AG04450 (cell line): ENCODE data around the gene PNRC2. TPM values are rescaled to one million over a fixed set of nuclear protein-coding genes. Genes with fewer than 3 reads are reported as not detected.

Experiments used
- CTCF ChIA-PET: fragments of 300-600, 350-600 bp; formaldehyde crosslinking; extraction: SDS; loops from one replicate; lab custom pipeline; 2022; ENCODE audit warnings: antibody characterized with exemption, inconsistent platforms; lab: Charles Lee
- POLR2A ChIA-PET: fragments of 350-600 bp; formaldehyde crosslinking; extraction: SDS; loops from one replicate; lab custom pipeline; 2021; ENCODE audit warnings: antibody characterized with exemption, inconsistent platforms; lab: Yijun Ruan, JAX
- DNase-seq: peaks from one replicate; pipeline ENCODE4 v3.0.0-alpha.2; 2011; ENCODE audit warnings: low read depth, low spot score
- H3K27ac ChIP-seq: one replicate; pipeline ENCODE4 v1.5.1; 2012; ENCODE audit warnings: low read depth, low read length, control low read depth
- H3K27me3 ChIP-seq: one replicate; pipeline ENCODE4 v1.6.0; 2012; ENCODE audit warnings: low read length; ENCODE audit not compliant: control insufficient read depth, insufficient read depth
- H3K4me3 ChIP-seq: 2 replicates; pipeline ENCODE4 v1.5.1; 2011; ENCODE audit warnings: mild to moderate bottlenecking, low read depth, low read length, control low read depth
- H3K9me3 ChIP-seq: 2 replicates; pipeline ENCODE4 v1.5.1; 2012; ENCODE audit warnings: low read length; ENCODE audit not compliant: control insufficient read depth, insufficient read depth
- polyA plus RNA-seq: library from polyadenylated mRNA; depleted of rRNA; stranded (reverse); fragments of >200 nt; gene quantifications from 2 replicates; pipeline ENCODE4 v1.2.3, GENCODE V29; 2011
- TF ChIP-seq, protein P1 (sequence below): IDR thresholded peaks from 2 replicates; pipeline ENCODE4 v1.5.1; 2011; ENCODE audit warnings: low read depth, low read length, control low read depth, inconsistent platforms

The PNRC2 gene
- polyA plus RNA-seq, 1 experiment: 96.0 TPM

DNA sequence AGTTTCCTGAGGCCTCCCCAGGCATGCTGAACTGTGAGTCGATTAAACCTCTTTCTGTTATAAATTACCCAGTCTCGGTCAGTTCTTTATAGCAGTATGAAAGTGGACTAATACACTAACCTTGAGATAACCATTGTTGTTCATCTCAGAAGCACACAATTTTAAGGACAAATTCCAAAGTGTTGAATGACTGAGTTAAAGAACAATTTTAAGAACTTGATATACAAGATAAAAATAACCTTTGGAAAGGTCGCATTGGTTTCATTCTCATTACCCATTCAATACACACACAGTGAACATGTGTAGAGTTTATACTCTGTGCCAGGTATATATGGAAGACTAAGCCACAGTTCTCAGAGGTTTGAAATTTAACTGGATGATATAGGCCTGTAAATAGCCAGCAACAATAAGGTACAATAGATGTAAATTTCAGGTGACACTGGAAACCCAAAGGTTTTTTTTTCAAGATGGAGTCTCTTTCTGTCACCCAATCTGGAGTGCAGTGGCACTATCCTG lies 39.6 kb downstream of the PNRC2 start:
- Histone ChIP-seq H3K27me3 (no peaks in the 10 kb centered on the region), H3K4me3 (no peak overlapping the region), H3K27ac (no peak overlapping the region), H3K9me3 (no peaks in the 10 kb centered on the region)
- ChIA-PET POLR2A (no interaction called here), CTCF (no interaction called here)
- no peak for DNase-seq
- TF ChIP-seq, protein P1, sequence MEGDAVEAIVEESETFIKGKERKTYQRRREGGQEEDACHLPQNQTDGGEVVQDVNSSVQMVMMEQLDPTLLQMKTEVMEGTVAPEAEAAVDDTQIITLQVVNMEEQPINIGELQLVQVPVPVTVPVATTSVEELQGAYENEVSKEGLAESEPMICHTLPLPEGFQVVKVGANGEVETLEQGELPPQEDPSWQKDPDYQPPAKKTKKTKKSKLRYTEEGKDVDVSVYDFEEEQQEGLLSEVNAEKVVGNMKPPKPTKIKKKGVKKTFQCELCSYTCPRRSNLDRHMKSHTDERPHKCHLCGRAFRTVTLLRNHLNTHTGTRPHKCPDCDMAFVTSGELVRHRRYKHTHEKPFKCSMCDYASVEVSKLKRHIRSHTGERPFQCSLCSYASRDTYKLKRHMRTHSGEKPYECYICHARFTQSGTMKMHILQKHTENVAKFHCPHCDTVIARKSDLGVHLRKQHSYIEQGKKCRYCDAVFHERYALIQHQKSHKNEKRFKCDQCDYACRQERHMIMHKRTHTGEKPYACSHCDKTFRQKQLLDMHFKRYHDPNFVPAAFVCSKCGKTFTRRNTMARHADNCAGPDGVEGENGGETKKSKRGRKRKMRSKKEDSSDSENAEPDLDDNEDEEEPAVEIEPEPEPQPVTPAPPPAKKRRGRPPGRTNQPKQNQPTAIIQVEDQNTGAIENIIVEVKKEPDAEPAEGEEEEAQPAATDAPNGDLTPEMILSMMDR: no peak

DNA sequence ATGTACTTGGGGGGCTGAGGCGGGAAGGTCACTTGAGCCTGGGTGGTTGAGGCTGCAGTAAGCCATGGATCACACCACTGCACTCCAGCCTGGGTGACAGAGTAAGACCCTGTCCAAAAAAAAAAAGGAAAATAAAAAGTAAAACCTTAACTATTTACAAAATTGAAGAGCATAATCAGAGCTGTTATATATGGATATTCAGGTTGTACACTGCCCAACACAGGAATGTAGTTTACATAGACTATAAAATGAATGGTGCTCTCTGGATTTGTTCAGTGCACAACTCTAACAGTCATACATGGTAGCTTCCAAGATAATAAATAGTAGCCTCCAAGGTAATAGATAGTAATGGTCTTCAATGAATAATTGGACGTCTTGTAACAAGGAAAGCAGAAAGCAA lies 43.1 kb downstream of the PNRC2 start:
- Histone ChIP-seq H3K27me3 (no peaks in the 10 kb centered on the region), H3K27ac (no peak overlapping the region), H3K4me3 (no peak overlapping the region), H3K9me3 (no peaks in the 10 kb centered on the region)
- ChIA-PET CTCF (interaction anchor here (1.6 kb wide), 1 partner anchor 25 kb away, joined by 5 read pairs; no protein-coding TSS in a partner anchor), POLR2A (interaction anchor here (1.1 to 1.2 kb wide), 2 partner anchors 16 to 22 kb away, joined by 6 read pairs; partner anchors contain the start of gene SRSF10)
- TF ChIP-seq, protein P1: no peak
- DNase-seq: no peak

DNA sequence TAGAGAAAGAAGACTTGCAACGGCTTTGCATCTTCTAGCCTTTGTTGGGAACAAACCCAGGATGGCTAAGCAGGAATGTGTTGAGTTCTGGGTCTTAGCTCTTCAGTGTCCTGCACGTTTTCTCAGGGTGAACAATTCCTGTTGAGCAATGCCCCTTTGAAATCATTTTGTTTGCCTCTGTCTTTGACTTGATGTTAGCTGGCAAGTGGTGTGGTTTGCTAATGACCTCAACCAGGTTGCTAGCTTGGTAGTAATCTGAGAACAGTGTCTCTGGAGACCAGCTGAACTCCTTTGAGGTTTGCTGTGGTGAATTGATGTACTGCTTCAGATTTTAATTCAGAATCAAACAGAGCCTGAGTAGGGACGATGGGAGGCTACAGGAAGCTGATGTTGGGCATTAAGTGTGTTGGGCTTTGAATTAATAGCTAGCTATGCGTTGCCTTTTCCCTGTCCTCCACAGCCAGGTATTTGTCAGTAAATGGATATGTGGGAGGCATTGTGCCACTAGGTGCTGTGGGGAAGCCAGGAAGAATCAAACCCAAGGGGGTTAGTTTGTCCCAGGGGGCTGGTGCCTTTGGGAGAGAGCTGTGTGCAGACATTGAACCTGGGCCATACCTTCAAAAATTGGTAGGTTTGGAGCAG lies 43.8 kb downstream of the PNRC2 start:
- CTCF ChIA-PET: interaction anchor here (0.6 to 1.6 kb wide), 3 partner anchors 21 to 147 kb away, joined by 3 to 5 read pairs (median 5); no protein-coding TSS in a partner anchor

DNA sequence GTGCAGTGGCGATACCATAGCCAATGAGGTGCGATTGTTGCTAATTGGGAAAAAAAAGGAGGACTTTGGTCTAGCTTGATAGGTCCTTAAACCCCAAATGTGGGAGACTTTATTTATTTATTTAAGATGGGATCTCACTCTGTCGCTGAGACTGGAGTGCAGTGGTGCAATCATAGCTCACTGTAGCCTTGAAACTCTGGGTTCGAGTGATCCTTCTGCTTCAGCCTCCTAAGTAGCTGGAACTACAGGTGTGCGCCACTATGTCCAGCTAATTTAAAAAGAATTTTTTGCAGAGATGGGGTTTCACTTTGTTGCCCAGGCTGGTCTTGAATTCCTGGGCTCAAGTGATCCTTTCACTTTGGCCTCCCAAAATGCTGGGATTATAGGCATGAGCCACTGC lies 44.5 kb downstream of the PNRC2 start:
- Histone ChIP-seq H3K4me3 (no peak overlapping the region), H3K9me3 (no peaks in the 10 kb centered on the region), H3K27me3 (no peaks in the 10 kb centered on the region), H3K27ac (no peak overlapping the region)
- POLR2A ChIA-PET: interaction anchor here (1.2 kb wide), 1 partner anchor 15 kb away, joined by 6 read pairs; no protein-coding TSS in a partner anchor
- CTCF ChIA-PET: interaction anchor here (0.6 to 1.6 kb wide), 3 partner anchors 22 to 146 kb away, joined by 3 to 5 read pairs (median 5); no protein-coding TSS in a partner anchor
- DNase-seq: no peak
- TF ChIP-seq, protein P1: no peak

More for the DNA sequence above, 43.8 kb downstream of the PNRC2 start:
- TF ChIP-seq, protein P1: no peak
- POLR2A ChIA-PET: interaction anchor here (0.6 to 1.2 kb wide), 3 partner anchors 16 to 728 kb away, joined by 6 to 7 read pairs (median 6); partner anchors contain the start of gene SRSF10
- H3K4me3 ChIP-seq: no peak overlapping the region
- DNase-seq: no peak
- no peaks in the 10 kb centered on the region for H3K9me3 ChIP-seq
- H3K27ac ChIP-seq: peak overlapping the region; percentile 4
- H3K27me3 ChIP-seq: no peaks in the 10 kb centered on the region

DNA sequence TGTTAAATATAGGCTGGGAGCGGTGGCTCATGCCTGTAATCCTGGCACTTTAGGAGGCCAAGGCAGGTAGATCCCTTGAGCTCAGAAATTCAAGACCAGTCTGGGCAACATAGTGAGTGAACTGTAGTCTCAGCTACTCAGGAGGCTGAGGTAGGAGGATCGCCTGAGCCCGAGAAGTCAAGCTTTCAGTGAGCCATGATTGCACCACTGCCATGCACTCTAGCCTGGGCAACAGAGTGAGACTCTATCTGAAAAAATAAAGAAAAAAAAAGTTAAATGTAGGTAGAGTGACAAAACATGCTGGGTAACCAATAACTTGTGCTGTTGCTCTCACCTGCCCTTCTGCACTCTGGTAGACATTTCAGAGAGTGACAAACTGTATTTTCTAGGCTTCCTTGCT lies 45.5 kb downstream of the PNRC2 start:
- DNase-seq: no peak
- H3K27me3 ChIP-seq: no peaks in the 10 kb centered on the region
- TF ChIP-seq, protein P1: no peak
- ChIA-PET CTCF (no interaction called here), POLR2A (no interaction called here)
- no peak overlapping the region for H3K4me3 ChIP-seq
- H3K9me3 ChIP-seq: no peaks in the 10 kb centered on the region
- H3K27ac ChIP-seq: no peak overlapping the region
